HG02759 (cell line): ENCODE results near the gene SMURF2.
"Not testable (repeated sequence)": the region's sequence is repeated elsewhere in the genome, so short reads cannot be mapped to it uniquely, and the experiment has no call there.

Source experiments
- ATAC-seq: cut with Tn5 transposase; IDR thresholded peaks from one replicate; pipeline ENCODE4 v1.9.1; 2021; ENCODE audit warnings: mild to moderate bottlenecking, moderate library complexity; ENCODE audit not compliant: unreplicated experiment

Gene SMURF2

GRCh38 chr17:64632606-64633005 is 29.5 kb downstream of the SMURF2 start:
- ATAC-seq, result no peak

DNA sequence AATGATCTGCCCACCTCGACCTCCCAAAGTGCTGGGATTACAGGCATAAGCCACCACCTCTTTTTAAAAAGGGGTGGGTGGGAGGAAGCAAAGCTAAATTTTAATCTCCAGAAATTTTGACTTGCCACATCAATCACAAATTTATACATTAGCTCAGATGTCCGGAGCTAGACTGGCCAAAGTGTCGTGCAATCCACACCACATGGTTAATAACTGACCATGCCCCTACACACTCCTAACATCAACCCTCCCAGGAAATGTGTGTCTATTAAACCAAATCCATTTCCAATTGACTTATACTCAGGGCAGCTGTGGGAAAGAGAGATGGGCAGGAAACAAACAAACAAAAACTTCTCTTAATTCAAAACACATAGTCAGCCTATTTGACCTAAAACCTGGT is 29.9 kb downstream of the SMURF2 start:
- ATAC-seq, result no peak

DNA sequence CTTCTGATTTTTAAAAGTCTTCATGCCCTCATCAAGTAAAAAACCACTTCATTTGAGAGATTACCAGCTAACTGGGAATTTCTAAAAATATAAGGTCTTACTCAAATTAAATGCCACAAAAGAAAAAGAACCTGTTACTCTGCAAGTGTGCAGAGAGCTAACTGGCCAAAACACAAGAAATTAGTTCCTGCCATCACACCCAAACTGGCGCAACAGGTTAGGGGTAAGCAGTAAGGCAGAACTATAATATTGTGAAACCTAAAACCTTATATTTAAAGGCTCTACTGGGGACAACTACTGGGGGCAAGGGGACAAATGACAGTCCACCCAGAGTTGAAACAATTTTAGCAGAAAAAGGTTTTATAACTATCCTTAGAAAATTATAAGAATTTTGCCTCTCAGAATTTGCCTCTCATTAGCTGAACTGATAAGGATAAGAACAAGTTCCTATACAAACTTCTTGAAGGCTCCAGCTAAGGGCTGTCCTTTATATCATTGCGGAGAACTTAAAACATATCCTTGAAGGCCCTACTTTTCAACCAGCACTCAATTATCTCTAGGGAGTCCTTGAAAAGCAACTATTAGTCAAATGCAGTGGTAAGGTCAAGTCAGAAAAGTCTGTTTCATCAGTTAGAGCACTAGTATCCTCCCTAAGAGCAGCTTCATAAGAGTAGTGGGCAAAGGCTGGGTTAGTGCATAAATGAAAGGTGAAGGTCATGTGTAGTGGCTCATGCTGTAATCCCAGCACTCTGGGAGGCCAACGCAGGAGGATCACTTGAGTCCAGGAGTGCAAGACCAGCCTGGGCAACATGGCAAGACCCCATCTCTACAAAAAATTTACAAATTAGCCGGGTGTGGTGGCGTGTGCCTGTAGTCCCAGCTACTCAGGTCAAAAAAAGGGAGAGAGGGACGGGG is 31.5 kb downstream of the SMURF2 start:
- ATAC-seq, result no peak

DNA sequence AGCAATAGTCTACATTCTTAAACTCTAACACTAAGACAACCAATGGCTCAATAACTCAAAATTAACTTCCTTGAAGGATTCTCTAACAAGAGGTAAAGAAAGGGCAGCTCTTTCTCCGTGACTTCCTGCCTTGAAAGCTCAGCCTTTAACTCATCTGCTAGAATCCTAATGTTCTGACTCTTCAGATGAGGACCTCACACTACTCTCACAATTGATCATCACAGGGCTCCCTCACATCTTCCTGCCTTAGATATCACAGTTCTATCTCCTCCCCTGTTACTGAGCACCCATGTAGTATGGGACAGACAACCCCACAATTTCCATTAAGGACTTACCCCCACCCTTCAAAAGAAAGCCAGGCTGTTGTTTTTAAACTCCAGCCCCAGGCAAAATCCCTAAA is 33.5 kb downstream of the SMURF2 start:
- ATAC-seq, result peak; percentile 73

DNA sequence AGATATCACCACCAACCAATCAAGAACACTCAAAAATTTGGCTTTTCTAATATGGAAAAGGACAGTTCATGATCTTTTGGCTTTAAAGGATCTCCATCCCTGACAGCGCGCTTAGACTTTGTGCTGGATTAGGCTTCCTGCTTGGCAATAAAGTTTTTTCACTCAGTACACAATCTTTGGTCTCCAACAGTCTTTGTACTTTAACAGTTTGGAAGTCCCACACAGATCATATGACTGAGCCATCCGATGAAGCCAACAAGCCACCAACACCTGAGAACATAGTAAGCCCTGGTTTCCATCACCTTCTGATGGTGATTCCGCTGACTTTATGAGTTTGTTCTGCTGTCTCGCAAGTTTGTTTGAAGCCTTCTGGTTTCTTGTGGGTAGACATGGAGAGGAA is 34.3 kb downstream of the SMURF2 start:
- no peak for ATAC-seq

- ATAC-seq, result no peak
Measured at GRCh38 chr17:64626827-64627226, 35.3 kb downstream of the SMURF2 start.

DNA sequence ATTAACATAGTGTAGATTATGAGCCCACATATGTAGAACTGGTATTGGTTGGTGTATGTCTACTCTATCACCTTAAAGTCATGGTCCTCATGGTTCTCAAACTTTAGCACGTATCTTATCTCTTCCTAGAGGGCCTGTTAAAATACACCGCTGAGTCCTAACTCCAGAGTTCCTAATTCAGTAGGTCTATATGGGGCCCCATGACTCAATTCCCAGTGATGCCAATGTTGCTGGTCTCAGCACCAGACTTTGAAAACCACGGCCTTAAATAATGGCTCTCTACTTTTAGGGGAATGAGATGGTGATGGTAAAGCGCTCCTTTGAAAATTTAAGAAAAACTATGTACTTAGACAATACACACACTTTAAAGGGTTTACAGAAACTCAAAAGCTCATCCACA is 36.6 kb downstream of the SMURF2 start:
- no peak for ATAC-seq

DNA sequence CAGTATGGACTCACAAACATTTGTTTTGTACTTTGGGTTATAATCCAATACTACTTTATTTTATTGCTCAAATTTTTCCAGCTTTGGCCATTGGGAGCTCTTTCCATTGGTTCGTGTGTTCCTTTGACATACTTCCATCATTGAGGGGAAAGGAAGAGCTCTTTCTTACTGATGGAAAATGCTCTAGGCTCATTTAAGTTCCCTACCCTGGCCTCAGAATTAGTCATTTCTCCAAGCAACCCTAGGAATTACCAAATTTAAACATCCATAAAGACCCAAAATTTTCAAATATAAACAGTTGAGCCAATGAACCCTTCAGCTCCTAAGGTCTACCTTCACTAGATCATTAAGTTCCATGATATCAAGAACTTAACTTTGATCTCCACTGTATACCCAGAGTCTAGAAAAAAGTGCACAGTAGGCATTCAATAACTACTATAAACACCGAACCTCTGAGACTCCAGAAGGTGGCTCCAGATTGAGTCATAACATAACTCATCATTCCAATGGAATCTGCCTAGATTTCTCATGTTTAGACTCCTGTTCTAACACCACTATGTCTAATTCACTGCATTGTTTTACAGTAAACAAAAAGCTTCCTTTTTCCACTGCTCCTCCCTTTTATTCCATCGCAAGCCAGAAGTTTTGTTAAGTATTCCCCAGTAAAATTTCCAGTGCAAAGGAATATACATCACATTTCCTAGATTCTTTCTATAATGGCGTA is 39.0 kb downstream of the SMURF2 start:
- ATAC-seq, result no peak

DNA sequence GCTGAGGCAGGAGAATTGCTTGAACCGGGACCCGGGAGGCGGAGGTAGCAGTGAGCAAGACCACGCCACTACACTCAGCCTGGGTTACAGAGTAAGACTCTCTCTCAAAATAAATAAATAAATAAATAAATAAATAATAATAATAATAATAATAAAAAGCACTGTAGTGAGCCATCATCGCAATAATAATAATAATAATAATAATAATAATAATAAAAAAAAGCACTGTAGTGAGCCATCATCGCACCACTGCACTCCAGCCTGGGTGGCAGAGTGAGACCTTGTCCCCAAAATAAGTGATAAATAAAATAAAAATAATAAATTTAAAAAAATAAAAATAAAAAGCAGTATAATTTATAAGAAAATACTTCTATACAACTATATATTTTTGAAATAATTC is 40.3 kb downstream of the SMURF2 start:
- no peak for ATAC-seq

- ATAC-seq, result no peak
Measured at GRCh38 chr17:64618848-64619247, 43.3 kb downstream of the SMURF2 start.

- ATAC-seq, result no peak
Measured at GRCh38 chr17:64617125-64617780, 44.9 kb downstream of the SMURF2 start.

DNA sequence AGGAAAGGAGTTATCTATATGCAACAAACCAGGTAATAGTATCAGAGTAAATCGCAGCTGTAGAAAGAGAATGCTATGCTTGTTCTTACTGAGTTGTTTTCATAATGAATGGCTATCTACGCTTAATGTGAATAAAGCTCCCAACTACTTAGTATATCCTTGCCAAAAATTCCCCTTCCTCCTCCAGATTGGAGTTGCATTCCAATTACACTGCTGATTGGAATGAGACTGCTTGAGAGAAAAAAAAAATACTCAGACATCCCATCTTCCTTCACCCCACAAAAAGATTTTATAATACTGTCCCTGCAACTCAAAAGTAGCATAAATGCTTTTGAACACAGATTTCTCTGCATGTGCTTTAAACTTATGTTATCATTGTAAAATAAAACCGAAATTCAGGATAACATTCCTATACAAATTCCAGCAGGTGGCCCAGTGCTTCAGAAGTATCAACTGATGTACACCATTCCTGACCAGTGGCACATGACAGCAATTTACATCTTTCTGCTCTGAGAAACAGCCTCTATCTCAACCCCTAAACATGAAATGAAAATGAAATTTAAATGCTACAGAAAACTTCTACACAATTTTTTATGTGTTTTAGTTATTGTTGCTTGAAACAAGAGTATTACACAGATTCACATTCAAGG is 47.0 kb downstream of the SMURF2 start:
- ATAC-seq, result no peak

DNA sequence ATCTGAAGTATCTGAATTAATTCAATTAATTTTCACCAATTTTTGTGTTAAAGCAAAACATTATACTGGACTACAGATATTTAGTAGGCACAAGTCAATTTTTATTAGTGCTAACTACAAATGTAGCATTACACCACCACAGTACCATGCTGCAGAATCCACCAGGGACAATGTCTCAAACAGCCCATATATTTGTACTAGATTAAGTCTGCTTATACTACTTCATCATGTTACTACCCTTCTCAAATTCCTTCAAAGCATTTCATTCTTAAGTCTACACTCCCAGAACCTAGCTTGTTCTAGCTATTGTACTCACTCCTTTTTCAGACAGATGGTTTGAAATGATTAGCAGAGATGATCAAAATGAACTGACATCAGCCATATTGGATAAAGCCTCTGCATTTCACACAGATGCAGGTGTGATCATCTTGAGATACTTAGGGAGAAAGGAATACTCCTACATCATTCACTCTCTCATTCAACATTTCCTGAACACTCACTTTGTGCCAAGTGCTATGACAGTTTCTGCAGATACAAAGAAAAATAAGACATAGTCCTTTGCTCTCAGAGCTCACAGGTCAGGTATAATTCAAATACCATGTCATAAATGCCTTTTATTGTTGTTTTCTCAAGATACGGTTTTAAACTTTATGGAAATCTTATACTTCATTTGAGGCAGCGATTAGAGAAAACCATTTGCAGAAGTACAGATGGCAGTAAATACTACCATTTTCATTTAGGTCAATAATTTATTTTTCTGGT is 47.7 kb downstream of the SMURF2 start:
- ATAC-seq, result no peak

DNA sequence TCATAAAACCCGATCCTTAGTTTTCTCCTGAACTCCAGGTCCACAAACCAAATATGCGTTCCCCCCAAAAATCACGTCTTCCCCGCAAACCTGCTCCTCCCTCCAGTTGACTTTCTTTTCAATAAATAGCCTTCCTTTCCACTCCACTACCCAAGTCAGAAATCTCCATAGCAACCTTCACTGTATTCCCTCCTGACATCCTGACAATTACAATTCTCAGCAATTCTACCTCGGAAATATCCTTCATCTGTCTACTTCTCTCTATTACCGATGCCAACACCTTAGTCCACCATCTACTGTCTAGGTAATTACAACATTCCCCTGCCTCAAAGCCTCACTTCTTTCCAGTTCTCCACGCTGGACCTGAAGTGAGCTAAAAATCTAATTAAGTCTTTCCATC is 50.7 kb downstream of the SMURF2 start:
- no peak for ATAC-seq

GRCh38 chr17:64610244-64610643 is 51.9 kb downstream of the SMURF2 start:
- ATAC-seq, result not testable (repeated sequence)

- ATAC-seq, result no peak
Measured at GRCh38 chr17:64608571-64608981, 53.5 kb downstream of the SMURF2 start.

- no peak for ATAC-seq
Measured at GRCh38 chr17:64607862-64608565, 54.1 kb downstream of the SMURF2 start.

DNA sequence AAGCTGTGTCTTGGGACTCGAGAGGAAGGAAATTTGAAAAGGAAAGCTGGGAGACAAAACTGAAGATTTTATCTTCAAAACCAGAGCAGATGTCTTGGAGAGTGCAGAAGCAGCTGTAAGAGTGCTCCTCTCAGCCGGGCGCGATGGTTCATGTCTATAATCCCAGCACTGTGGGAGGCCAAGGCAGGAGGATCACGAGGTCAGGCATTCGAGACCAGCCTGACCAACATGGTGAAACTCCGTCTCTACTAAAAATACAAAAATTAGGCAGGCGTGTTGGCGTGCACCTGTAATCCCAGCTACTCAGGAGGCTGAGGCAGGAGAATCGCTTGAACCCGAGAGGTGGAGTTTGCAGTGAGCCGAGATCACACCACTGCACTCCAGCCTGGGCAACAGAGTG is 57.6 kb downstream of the SMURF2 start:
- not testable (repeated sequence) for ATAC-seq

- ATAC-seq, result no peak
Measured at GRCh38 chr17:64603987-64604386, 58.1 kb downstream of the SMURF2 start.

DNA sequence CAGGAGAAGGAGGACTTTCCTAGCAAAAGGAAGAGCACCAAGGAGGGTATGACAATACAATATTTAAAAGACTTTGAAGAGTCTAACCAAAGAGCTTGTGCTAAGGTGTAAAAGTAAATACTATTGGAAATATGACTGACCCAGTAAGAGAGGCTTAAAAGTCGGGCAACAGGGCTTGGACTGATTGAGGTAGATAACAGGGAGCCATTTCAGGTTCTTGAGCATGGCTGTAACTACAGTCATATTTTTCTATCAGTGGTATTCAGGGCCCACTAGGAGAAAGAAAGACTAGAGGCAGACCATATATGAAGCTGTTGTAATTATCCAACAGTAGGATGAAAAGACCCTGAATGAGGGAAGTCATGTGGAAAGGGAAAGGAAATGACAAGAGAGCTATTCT is 62.3 kb downstream of the SMURF2 start:
- ATAC-seq, result no peak
